ENCODE results near the gene SLC10A1.
A peak's percentile ranks its signal among the peaks of the same experiment; 100 is the strongest.
"Not testable (repeated sequence)": the region's sequence is repeated elsewhere in the genome, so short reads cannot be mapped to it uniquely, and the experiment has no call there.

SLC10A1 gene
- 0 reads per million in 2 donors for total RNA-seq

GRCh38 chr14:69796797-69797500 is at the start of gene SLC10A1:
Gene SLC10A1, minus strand, starts transcription at chr14:69797241. Its CDS starts 86 bp downstream, at chr14:69797155.
- no peak for DNase-seq

- no peak for DNase-seq
Observed at GRCh38 chr14:69845787-69846186, 48.7 kb upstream of the SLC10A1 start.

GRCh38 chr14:69845050-69845581 is 48.1 kb upstream of the SLC10A1 start:
- no peak for DNase-seq

GRCh38 chr14:69844171-69844570 is 47.1 kb upstream of the SLC10A1 start:
- DNase-seq, result no peak

GRCh38 chr14:69842686-69843420 is 45.8 kb upstream of the SLC10A1 start:
- DNase-seq, result no peak

- no peak for DNase-seq
Observed at GRCh38 chr14:69841656-69842055, 44.6 kb upstream of the SLC10A1 start.

- DNase-seq, result no peak
Observed at GRCh38 chr14:69839661-69840060, 42.6 kb upstream of the SLC10A1 start.

- DNase-seq, result no peak
Observed at GRCh38 chr14:69838881-69839416, 41.9 kb upstream of the SLC10A1 start.

- DNase-seq, result no peak
Observed at GRCh38 chr14:69828879-69829278, 31.8 kb upstream of the SLC10A1 start.

GRCh38 chr14:69828354-69828753 is 31.3 kb upstream of the SLC10A1 start:
- no peak for DNase-seq

- DNase-seq, result no peak
Observed at GRCh38 chr14:69827560-69827959, 30.5 kb upstream of the SLC10A1 start.

GRCh38 chr14:69822456-69822855 is 25.4 kb upstream of the SLC10A1 start:
- no peak for DNase-seq

- DNase-seq, result no peak
Observed at GRCh38 chr14:69820991-69821390, 23.9 kb upstream of the SLC10A1 start.

- no peak for DNase-seq
Observed at GRCh38 chr14:69819607-69820006, 22.6 kb upstream of the SLC10A1 start.

GRCh38 chr14:69818758-69819191 is 21.7 kb upstream of the SLC10A1 start:
- DNase-seq, result peak in 3 of 5 experiments; percentile 15 to 64 (median 32)

- no peak for DNase-seq
Observed at GRCh38 chr14:69816216-69816615, 19.2 kb upstream of the SLC10A1 start.

- no peak for DNase-seq
Observed at GRCh38 chr14:69815556-69815955, 18.5 kb upstream of the SLC10A1 start.

- no peak for DNase-seq
Observed at GRCh38 chr14:69814397-69814796, 17.4 kb upstream of the SLC10A1 start.

- not testable (repeated sequence) for DNase-seq
Observed at GRCh38 chr14:69813346-69813745, 16.3 kb upstream of the SLC10A1 start.

- DNase-seq, result no peak
Observed at GRCh38 chr14:69812711-69813110, 15.7 kb upstream of the SLC10A1 start.

GRCh38 chr14:69811868-69812252 is 14.8 kb upstream of the SLC10A1 start:
- DNase-seq, result no peak

GRCh38 chr14:69811227-69811867 is 14.3 kb upstream of the SLC10A1 start:
- no peak for DNase-seq
